Kidney epithelial cell (primary cell): ENCODE results near the gene CDK6. TPM values are rescaled to one million over a fixed set of nuclear protein-coding genes. Genes with fewer than 3 reads are reported as not detected.
A peak's percentile ranks its signal among the peaks of the same experiment; 100 is the strongest.

Source experiments
- DNase-seq: peaks from one replicate; pipeline ENCODE4 v3.0.0-alpha.2; 2010; ENCODE audit warnings: low read depth
- H3K27me3 ChIP-seq: 2 replicates; pipeline ENCODE4 v1.6.0; 2011; ENCODE audit warnings: low read length; ENCODE audit not compliant: control insufficient read depth, insufficient read depth
- H3K36me3 ChIP-seq: 2 replicates; pipeline ENCODE4 v1.5.1; 2011; ENCODE audit warnings: low read length; ENCODE audit not compliant: control insufficient read depth, insufficient read depth
- H3K4me3 ChIP-seq: 2 replicates; pipeline ENCODE4 v1.5.1; 2011; ENCODE audit warnings: low read depth, mild to moderate bottlenecking, control low read depth, low read length
- total RNA-seq: library from RNA; depleted of rRNA; stranded (reverse); fragments of >200 nt; gene quantifications from 2 replicates; pipeline ENCODE4 v1.2.3, GENCODE V29; 2015
- TF ChIP-seq, protein P1 (sequence below): IDR thresholded peaks from 2 replicates; pipeline ENCODE4 v1.5.1; 2011; ENCODE audit warnings: mild to moderate bottlenecking, moderate library complexity, low read length, control low read depth, inconsistent platforms; ENCODE audit not compliant: insufficient read depth, poor library complexity, severe bottlenecking

The CDK6 gene
- total RNA-seq, 1 donor from 2014 or later = 91.0 TPM

DNA sequence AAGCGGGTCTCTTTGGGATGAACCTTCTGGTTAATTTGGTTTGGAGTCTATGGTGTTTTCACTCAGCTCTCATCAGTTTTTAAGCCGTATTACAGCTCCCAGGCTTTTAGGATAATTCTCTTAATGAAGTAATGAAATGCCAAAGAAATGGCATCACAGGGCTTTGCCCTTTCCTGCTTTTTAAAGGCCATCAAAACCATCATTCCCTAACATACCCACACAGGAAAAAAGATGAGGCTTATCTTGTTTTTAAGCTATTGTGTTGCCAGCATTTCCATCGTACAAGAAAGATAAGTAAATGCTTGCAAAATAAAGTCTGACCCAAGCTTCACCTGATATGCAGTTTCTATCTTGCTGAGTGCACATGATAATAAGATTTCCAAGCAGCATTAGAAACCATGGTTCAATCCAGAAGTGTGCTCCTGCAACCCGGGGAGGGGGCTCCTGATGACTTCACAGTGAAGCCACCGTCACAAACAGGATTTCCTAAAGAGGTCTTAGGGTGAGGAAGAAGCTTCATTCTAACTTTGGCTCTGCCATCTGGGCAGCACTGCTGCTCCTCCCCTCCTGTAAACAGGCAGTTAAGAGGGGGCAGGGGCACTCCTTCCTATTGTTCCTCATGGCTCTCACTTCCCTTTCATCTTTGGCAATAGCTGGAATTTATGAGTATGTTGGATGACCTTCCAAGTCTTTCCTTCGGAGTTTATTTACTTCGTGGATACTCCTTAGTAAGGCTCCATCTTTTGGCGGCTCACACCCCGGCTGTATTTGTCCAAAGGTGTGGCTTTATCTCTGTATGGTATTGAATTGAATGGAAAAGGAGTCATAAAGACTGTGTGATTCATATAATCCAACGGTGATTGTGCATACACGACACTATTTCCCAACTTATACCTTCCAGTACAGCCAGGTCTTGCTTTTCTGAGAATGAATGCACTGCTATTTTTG is 191.0 kb downstream of the CDK6 start:
- Histone ChIP-seq H3K4me3 (no peak overlapping the region), H3K27me3 (no peaks in the 10 kb centered on the region), H3K36me3 (no peaks in the 10 kb centered on the region)
- no peak for DNase-seq
- TF ChIP-seq, protein P1, sequence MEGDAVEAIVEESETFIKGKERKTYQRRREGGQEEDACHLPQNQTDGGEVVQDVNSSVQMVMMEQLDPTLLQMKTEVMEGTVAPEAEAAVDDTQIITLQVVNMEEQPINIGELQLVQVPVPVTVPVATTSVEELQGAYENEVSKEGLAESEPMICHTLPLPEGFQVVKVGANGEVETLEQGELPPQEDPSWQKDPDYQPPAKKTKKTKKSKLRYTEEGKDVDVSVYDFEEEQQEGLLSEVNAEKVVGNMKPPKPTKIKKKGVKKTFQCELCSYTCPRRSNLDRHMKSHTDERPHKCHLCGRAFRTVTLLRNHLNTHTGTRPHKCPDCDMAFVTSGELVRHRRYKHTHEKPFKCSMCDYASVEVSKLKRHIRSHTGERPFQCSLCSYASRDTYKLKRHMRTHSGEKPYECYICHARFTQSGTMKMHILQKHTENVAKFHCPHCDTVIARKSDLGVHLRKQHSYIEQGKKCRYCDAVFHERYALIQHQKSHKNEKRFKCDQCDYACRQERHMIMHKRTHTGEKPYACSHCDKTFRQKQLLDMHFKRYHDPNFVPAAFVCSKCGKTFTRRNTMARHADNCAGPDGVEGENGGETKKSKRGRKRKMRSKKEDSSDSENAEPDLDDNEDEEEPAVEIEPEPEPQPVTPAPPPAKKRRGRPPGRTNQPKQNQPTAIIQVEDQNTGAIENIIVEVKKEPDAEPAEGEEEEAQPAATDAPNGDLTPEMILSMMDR = no peak

GRCh38 chr7:92644406-92645113 is 191.8 kb downstream of the CDK6 start:
- Histone ChIP-seq H3K36me3 (no peaks in the 10 kb centered on the region), H3K4me3 (no peak overlapping the region), H3K27me3 (no peaks in the 10 kb centered on the region)
- TF ChIP-seq, protein P1 = no peak
- no peak for DNase-seq

- no peaks in the 10 kb centered on the region for H3K36me3 ChIP-seq
- no peak overlapping the region for H3K4me3 ChIP-seq
- TF ChIP-seq, protein P1 = no peak
- no peaks in the 10 kb centered on the region for H3K27me3 ChIP-seq
- DNase-seq = no peak
Observed at GRCh38 chr7:92643821-92644220, 192.6 kb downstream of the CDK6 start.

- TF ChIP-seq, protein P1 = no peak
- peak; percentile 84 for DNase-seq
- no peak overlapping the region for H3K4me3 ChIP-seq
- H3K27me3 ChIP-seq = no peaks in the 10 kb centered on the region
- peaks cover 1% of the 10 kb centered on the region for H3K36me3 ChIP-seq
Observed at GRCh38 chr7:92641921-92642511, 194.4 kb downstream of the CDK6 start.

DNA sequence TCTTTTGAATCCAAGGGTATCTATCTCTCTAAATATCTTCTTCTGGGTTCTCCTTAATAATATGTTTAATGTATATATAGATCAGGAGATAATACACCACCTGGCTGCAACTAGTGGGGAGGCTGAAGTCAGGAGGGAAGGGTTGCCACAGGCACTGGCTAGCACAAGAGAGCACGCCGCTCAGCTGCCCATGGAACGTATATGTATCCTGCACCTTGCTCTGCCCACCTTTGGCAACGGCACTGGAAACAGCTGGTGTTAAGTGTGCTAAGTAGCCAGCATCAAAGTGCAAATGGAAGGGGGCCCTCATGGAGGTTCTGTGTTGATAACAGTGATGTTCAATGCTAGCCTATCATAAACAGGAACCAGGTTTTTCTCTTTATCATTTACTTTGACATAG is 196.4 kb downstream of the CDK6 start:
- TF ChIP-seq, protein P1 = no peak
- DNase-seq = no peak
- no peaks in the 10 kb centered on the region for H3K27me3 ChIP-seq
- H3K4me3 ChIP-seq = no peak overlapping the region
- H3K36me3 ChIP-seq = peaks cover 1% of the 10 kb centered on the region
